ENCODE measurements around the gene FGD3. TPM values are rescaled to one million over a fixed set of nuclear protein-coding genes. Genes with fewer than 3 reads are reported as not detected.
A peak's percentile ranks its signal among the peaks of the same experiment; 100 is the strongest.

FGD3 gene
- total and polyA plus RNA-seq, 2 donors (not counting 1 experiment from before 2014, with no cell fraction given): 130 to 134 TPM

DNA sequence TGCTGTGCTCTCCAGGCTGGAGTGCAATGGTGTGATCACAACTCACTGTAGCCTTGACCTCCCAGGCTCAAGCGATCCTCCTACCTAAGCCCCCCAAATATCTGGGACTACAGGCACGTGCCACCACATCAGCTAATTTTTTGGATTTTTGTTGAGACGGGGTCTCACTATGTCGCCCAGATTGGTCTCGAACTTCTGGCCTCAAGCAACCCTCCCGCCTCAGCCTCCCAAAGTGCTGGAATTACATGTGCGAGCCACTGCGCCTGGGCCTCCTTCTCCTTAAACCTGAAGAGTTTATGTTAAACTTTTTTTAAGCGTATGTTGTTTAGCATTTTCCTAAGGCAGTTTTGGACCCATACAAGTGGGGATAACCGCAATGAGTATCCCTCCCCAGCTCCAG, 80.4 kb downstream of the FGD3 start:
- Histone ChIP-seq H3K79me2 (ENCODE audit: control insufficient read depth, insufficient read depth, low read length) (peaks cover 8% of the 10 kb centered on the region), H4K20me1 (ENCODE audit: control insufficient read depth, insufficient read depth, low read length, poor library complexity, severe bottlenecking) (peaks cover 5% of the 10 kb centered on the region), H3K27me3 (replicated peaks in 1 of 4; ENCODE audit: control extremely low read depth in 1 of 4, control insufficient read depth in 3 of 4, insufficient read depth in 4 of 4, low read length in 3 of 4) (no peaks in the 10 kb centered on the region), H3K9ac (ENCODE audit: low read length) (peak overlapping the region; percentile 47), H3K4me1 (ENCODE audit: control insufficient read depth in 2 of 2, insufficient read depth in 2 of 2, low read length in 2 of 2) (peaks cover 30 to 44% of the 10 kb centered on the region in 2 donors), H2AFZ (ENCODE audit: insufficient read depth, low read depth, low read length, poor library complexity, severe bottlenecking) (no peak overlapping the region), H3K4me3 (ENCODE audit: control extremely low read depth in 1 of 5, extremely low read depth in 1 of 5, insufficient read depth in 1 of 5, low read depth in 2 of 5, low read length in 4 of 5) (no peak overlapping the region), H3K9me3 (ENCODE audit: control extremely low read depth in 1 of 3, control insufficient read depth in 2 of 3, insufficient read depth in 1 of 3, low read length in 2 of 3) (no peaks in the 10 kb centered on the region), H3K27ac (ENCODE audit: low read length in 2 of 2) (peak overlapping the region; percentile 70 to 72), H3K36me3 (replicated peaks in 1 of 2; ENCODE audit: control extremely low read depth in 1 of 2, control insufficient read depth in 1 of 2, extremely low read depth in 1 of 2, insufficient read depth in 2 of 2, low read length in 1 of 2) (peaks cover 0 to 78% of the 10 kb centered on the region in 2 experiments), H3K4me2 (replicated peaks; ENCODE audit: low read depth, low read length, poor library complexity, severe bottlenecking) (peak overlapping the region; percentile 73)
- no peaks in the 10 kb centered on the region for H3K9me3 Mint-ChIP-seq (ENCODE audit: insufficient read depth)
- ATAC-seq (ENCODE audit: low read depth) (no peak), DNase-seq (no peak)
- intact Hi-C loops (cut with micrococcal nuclease): loop anchor here (1.0 kb wide), 3 partner anchors 31 to 82 kb away; partner anchors contain the start of genes CARD19 and SUSD3
- peak overlapping the region; percentile 85 for H3K4me3 Mint-ChIP-seq
- TF ChIP-seq, protein P1, sequence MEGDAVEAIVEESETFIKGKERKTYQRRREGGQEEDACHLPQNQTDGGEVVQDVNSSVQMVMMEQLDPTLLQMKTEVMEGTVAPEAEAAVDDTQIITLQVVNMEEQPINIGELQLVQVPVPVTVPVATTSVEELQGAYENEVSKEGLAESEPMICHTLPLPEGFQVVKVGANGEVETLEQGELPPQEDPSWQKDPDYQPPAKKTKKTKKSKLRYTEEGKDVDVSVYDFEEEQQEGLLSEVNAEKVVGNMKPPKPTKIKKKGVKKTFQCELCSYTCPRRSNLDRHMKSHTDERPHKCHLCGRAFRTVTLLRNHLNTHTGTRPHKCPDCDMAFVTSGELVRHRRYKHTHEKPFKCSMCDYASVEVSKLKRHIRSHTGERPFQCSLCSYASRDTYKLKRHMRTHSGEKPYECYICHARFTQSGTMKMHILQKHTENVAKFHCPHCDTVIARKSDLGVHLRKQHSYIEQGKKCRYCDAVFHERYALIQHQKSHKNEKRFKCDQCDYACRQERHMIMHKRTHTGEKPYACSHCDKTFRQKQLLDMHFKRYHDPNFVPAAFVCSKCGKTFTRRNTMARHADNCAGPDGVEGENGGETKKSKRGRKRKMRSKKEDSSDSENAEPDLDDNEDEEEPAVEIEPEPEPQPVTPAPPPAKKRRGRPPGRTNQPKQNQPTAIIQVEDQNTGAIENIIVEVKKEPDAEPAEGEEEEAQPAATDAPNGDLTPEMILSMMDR (IDR thresholded peaks at IDR 0.05): no peak
- TF ChIP-seq EZH2 (IDR thresholded peaks at IDR 0.05; ENCODE audit: borderline replicate concordance, insufficient read depth, low read depth, low read length, poor library complexity, severe bottlenecking): no peak
- 94% methylated on average over 5 of the region's 10 CpGs for WGBS (ENCODE audit: insufficient coverage)
- peaks cover 61% of the 10 kb centered on the region for H3K4me1 Mint-ChIP-seq
- CTCF ChIA-PET: interaction anchor here (0.6 to 2.6 kb wide), 9 partner anchors 24 to 275 kb away, joined by 3 to 14 read pairs (median 6); no protein-coding TSS in a partner anchor
- H3K27ac Mint-ChIP-seq: peak overlapping the region; percentile 95
- POLR2A ChIA-PET: interaction anchor here (0.6 to 2.7 kb wide), 8 partner anchors 14 to 298 kb away, joined by 3 to 27 read pairs (median 6); no protein-coding TSS in a partner anchor
- no peaks in the 10 kb centered on the region for H3K27me3 Mint-ChIP-seq

DNA sequence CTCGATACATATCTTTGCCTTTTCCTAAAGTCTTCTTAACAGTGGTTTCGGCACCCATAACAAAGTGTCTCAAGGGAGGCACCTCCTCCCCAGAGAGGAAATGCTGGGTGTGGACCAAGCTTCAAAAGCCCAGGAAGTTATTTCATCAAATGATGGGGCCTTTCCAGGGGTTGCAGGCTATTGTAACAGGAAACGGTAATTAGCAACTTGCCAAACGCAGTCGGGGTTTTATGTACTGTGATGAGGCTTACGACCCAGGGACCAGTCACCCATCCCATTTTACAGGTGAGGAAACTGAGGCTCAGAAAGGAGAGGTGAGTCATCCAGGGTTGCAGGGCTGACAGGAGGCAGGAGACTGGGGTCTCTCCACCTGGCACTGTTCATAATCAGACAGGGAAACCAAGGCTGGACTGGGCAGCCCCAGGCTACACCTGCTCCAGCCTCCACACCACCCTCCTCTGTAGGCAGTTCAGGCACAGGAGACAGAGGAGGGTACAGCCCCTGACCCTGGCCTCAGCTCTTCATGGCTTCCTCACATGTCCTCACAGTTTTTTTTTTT, 81.2 kb downstream of the FGD3 start:
- H3K27ac ChIP-seq (ENCODE audit: low read length in 2 of 2): peak overlapping the region; percentile 70 to 72
- no peak overlapping the region for H2AFZ ChIP-seq (ENCODE audit: insufficient read depth, low read depth, low read length, poor library complexity, severe bottlenecking)
- H3K4me2 ChIP-seq (replicated peaks; ENCODE audit: low read depth, low read length, poor library complexity, severe bottlenecking): peak overlapping the region; percentile 73
- Mint-ChIP-seq H3K9me3 (ENCODE audit: insufficient read depth) (no peaks in the 10 kb centered on the region), H3K27ac (peak overlapping the region; percentile 95), H3K27me3 (no peaks in the 10 kb centered on the region), H3K4me1 (peaks cover 61% of the 10 kb centered on the region), H3K4me3 (peak overlapping the region; percentile 85)
- POLR2A ChIA-PET: interaction anchor here (0.7 to 2.7 kb wide), 7 partner anchors 13 to 231 kb away, joined by 3 to 27 read pairs (median 7); no protein-coding TSS in a partner anchor
- ATAC-seq (ENCODE audit: low read depth) (peak; percentile 91), DNase-seq (peak; percentile 81)
- peaks cover 0 to 75% of the 10 kb centered on the region in 2 experiments for H3K36me3 ChIP-seq (replicated peaks in 1 of 2; ENCODE audit: control extremely low read depth in 1 of 2, control insufficient read depth in 1 of 2, extremely low read depth in 1 of 2, insufficient read depth in 2 of 2, low read length in 1 of 2)
- CTCF ChIA-PET: interaction anchor here (0.6 to 2.6 kb wide), 8 partner anchors 25 to 274 kb away, joined by 3 to 14 read pairs (median 6); no protein-coding TSS in a partner anchor
- H3K27me3 ChIP-seq (replicated peaks in 1 of 4; ENCODE audit: control extremely low read depth in 1 of 4, control insufficient read depth in 3 of 4, insufficient read depth in 4 of 4, low read length in 3 of 4): no peaks in the 10 kb centered on the region
- no peak for TF ChIP-seq EZH2 (IDR thresholded peaks at IDR 0.05; ENCODE audit: borderline replicate concordance, insufficient read depth, low read depth, low read length, poor library complexity, severe bottlenecking)
- TF ChIP-seq, protein P1 (IDR thresholded peaks at IDR 0.05): no peak
- intact Hi-C loops (cut with micrococcal nuclease): loop anchor here (1.0 kb wide), 3 partner anchors 30 to 81 kb away; partner anchors contain the start of genes CARD19 and SUSD3
- H3K9me3 ChIP-seq (ENCODE audit: control extremely low read depth in 1 of 3, control insufficient read depth in 2 of 3, insufficient read depth in 1 of 3, low read length in 2 of 3): no peaks in the 10 kb centered on the region
- H3K4me3 ChIP-seq (ENCODE audit: control extremely low read depth in 1 of 5, extremely low read depth in 1 of 5, insufficient read depth in 1 of 5, low read depth in 2 of 5, low read length in 4 of 5): peak overlapping the region in 4 of 5 experiments; percentile 4 to 38 (median 22)
- H3K79me2 ChIP-seq (ENCODE audit: control insufficient read depth, insufficient read depth, low read length): peaks cover 8% of the 10 kb centered on the region
- peaks cover 33 to 49% of the 10 kb centered on the region in 2 donors for H3K4me1 ChIP-seq (ENCODE audit: control insufficient read depth in 2 of 2, insufficient read depth in 2 of 2, low read length in 2 of 2)
- peak overlapping the region; percentile 47 for H3K9ac ChIP-seq (ENCODE audit: low read length)
- 0% methylated on average over 4 of the region's 6 CpGs for WGBS (ENCODE audit: insufficient coverage)
- H4K20me1 ChIP-seq (ENCODE audit: control insufficient read depth, insufficient read depth, low read length, poor library complexity, severe bottlenecking): peaks cover 5% of the 10 kb centered on the region

Measured in B cell (primary cell).